Esophagus muscularis mucosa (tissue), 3 donors: ENCODE data around the gene NAV2.

Source experiments
- POLR2A ChIP-seq: fragments of 450-650 bp; IDR thresholded peaks from one replicate; pipeline ENCODE4 v1.6.1; 2017; ENCODE audit warnings: antibody characterized with exemption, moderate library complexity, mild to moderate bottlenecking, low read depth
- POLR2AphosphoS5 ChIP-seq, 2 donors: sonication (generic); formaldehyde crosslinking; IDR thresholded peaks; one replicate each; pipeline ENCODE4 v1.6.1; 2017; ENCODE audit warnings: antibody characterized with exemption in 2 of 2
- TF ChIP-seq, protein P1 (sequence below), 3 experiments: fragments of 200-600 bp in 2 of 3; fragments of 450-650 bp in 1 of 3; sonication (generic) in 2 of 3; IDR thresholded peaks; one replicate each; pipeline ENCODE4 v1.5.1; 2017 to 2019; ENCODE audit warnings: antibody characterized with exemption in 3 of 3, mild to moderate bottlenecking in 2 of 3, moderate library complexity in 1 of 3

DNA sequence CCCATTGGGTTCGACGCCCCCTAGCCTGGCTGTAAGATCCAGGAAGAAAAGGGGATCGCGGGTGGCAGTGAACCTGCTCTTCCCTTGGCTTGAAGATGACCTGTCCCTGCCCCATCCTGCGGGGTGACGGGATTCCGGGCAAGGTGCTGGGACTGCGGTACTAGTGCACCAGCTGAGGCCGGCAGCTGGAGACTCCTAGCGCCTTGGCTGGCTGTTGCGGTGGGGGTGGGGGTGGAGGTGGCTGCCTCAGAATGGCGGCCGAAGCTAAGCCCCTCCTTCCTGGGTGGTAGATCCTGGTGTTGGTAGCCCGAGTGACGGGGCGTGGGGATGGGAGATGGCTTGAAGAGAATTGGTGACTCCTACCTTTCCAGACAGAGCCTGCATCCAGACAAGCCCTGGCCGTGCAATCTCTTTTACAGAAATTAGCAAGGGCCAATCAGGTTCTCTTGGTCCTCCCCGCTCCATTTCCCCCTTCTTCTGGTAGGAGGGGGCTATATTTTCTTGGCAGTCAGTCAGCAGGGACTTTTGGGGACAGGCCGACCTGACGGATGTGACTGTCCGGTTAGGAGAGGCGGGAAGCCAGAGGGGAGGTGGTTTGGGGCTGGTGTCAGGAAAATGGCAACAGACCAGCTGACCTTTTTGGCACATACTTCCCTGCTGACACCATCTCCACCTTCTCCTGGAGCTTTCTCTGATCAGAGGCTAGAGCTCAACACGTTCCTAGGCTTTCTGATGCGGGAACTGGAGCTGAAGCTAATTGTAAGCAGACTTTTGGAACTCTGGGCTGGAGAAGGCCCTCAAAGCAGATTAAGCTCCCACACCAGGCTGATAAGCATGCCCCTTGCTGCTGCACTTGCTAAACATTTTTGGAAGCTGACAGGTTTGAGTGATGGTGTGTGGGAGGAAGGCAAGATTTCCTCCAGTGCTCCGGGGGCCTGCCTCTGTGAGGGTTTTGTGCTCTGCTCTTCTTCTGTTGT is 2.0 kb downstream of the NAV2 start:
- TF ChIP-seq POLR2AphosphoS5 (IDR thresholded peaks at IDR 0.05) (peak; percentile 32 to 50), POLR2A (no peak)
- TF ChIP-seq, protein P1, sequence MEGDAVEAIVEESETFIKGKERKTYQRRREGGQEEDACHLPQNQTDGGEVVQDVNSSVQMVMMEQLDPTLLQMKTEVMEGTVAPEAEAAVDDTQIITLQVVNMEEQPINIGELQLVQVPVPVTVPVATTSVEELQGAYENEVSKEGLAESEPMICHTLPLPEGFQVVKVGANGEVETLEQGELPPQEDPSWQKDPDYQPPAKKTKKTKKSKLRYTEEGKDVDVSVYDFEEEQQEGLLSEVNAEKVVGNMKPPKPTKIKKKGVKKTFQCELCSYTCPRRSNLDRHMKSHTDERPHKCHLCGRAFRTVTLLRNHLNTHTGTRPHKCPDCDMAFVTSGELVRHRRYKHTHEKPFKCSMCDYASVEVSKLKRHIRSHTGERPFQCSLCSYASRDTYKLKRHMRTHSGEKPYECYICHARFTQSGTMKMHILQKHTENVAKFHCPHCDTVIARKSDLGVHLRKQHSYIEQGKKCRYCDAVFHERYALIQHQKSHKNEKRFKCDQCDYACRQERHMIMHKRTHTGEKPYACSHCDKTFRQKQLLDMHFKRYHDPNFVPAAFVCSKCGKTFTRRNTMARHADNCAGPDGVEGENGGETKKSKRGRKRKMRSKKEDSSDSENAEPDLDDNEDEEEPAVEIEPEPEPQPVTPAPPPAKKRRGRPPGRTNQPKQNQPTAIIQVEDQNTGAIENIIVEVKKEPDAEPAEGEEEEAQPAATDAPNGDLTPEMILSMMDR (IDR thresholded peaks at IDR 0.05), result no peak
